Activated B cell treated with CpG ODN at 0.5 μM for 24 hours (primary cell): ENCODE data around the gene DET1. TPM values are rescaled to one million over a fixed set of nuclear protein-coding genes. Genes with fewer than 3 reads are reported as not detected.

Experiments used
- ATAC-seq: fragments of 200-7000 bp; cut with Tn5 transposase; one replicate; pipeline ENCODE4 v1.10.0; 2021; ENCODE audit warnings: low read depth, mild to moderate bottlenecking, moderate library complexity
- CTCF ChIA-PET: fragments of 350-600 bp; sonication (Branson Sonifier 250); formaldehyde crosslinking; loops from one replicate; lab custom pipeline; 2021; ENCODE audit warnings: antibody characterized with exemption; lab: Charles Lee
- POLR2A ChIA-PET: fragments of 350-600 bp; sonication (Branson Sonifier 250); formaldehyde crosslinking; loops from one replicate; lab custom pipeline; 2021; ENCODE audit warnings: antibody characterized with exemption; lab: Charles Lee
- DNase-seq: peaks from one replicate; pipeline ENCODE4 v3.0.0; 2022
- H3K27ac Mint-ChIP-seq: one replicate; pipeline ENCODE4 v1.8.0; 2020; ENCODE audit warnings: mixed read lengths
- H3K27me3 Mint-ChIP-seq: one replicate; pipeline ENCODE4 v1.8.0; 2021; ENCODE audit warnings: mixed read lengths
- H3K36me3 Mint-ChIP-seq: one replicate; pipeline ENCODE4 v1.8.0; 2021; ENCODE audit warnings: low read depth, mixed read lengths
- H3K4me1 Mint-ChIP-seq: one replicate; pipeline ENCODE4 v1.8.0; 2021; ENCODE audit warnings: mixed read lengths
- H3K4me3 Mint-ChIP-seq: one replicate; pipeline ENCODE4 v1.8.0; 2020; ENCODE audit warnings: mild to moderate bottlenecking, mixed read lengths
- H3K9me3 Mint-ChIP-seq: one replicate; pipeline ENCODE4 v1.8.0; 2020; ENCODE audit warnings: mixed read lengths
- CTCF ChIP-seq: fragments of 200-600 bp; IDR thresholded peaks from one replicate; pipeline ENCODE4 v1.8.0; 2022; ENCODE audit warnings: antibody characterized with exemption, mild to moderate bottlenecking
- intact Hi-C: fragments of 100-400 bp; cut with micrococcal nuclease; formaldehyde crosslinking; loops from one replicate; pipeline ENCODE4 v1.15.1; 2024
- total RNA-seq: library from RNA; stranded (reverse); gene quantifications from 2 replicates; pipeline ENCODE4 v1.2.3, GENCODE V29; 2022

DET1 gene
- total RNA-seq, 1 donor from 2014 or later = 7.1 TPM

- DNase-seq (no peak), ATAC-seq (no peak)
- Mint-ChIP-seq H3K27ac (no peak overlapping the region), H3K27me3 (no peaks in the 10 kb centered on the region), H3K4me1 (no peaks in the 10 kb centered on the region), H3K36me3 (peaks cover 6% of the 10 kb centered on the region), H3K4me3 (no peak overlapping the region), H3K9me3 (no peaks in the 10 kb centered on the region)
- CTCF ChIA-PET = no interaction called here
- intact Hi-C loops = no loop called here
- POLR2A ChIA-PET = no interaction called here
- no peak for TF ChIP-seq CTCF
Measured at GRCh38 chr15:88497109-88497765, 49.2 kb downstream of the DET1 start.

GRCh38 chr15:88493844-88494243 lies 52.6 kb downstream of the DET1 start:
- DNase-seq = no peak
- Mint-ChIP-seq H3K4me3 (no peak overlapping the region), H3K27me3 (no peaks in the 10 kb centered on the region), H3K9me3 (no peaks in the 10 kb centered on the region), H3K27ac (no peak overlapping the region), H3K4me1 (no peaks in the 10 kb centered on the region), H3K36me3 (peaks cover 2% of the 10 kb centered on the region)
- ChIA-PET POLR2A (no interaction called here), CTCF (no interaction called here)
- no peak for TF ChIP-seq CTCF
- no peak for ATAC-seq
- intact Hi-C loops = no loop called here

GRCh38 chr15:88491158-88491557 lies 55.3 kb downstream of the DET1 start:
- POLR2A ChIA-PET = no interaction called here
- no peaks in the 10 kb centered on the region for H3K27me3 Mint-ChIP-seq
- CTCF ChIA-PET = no interaction called here
- no peak for TF ChIP-seq CTCF
- ATAC-seq (no peak), DNase-seq (no peak)
- intact Hi-C loops = no loop called here
- H3K4me1 Mint-ChIP-seq = no peaks in the 10 kb centered on the region
- H3K27ac Mint-ChIP-seq = no peak overlapping the region
- no peaks in the 10 kb centered on the region for H3K9me3 Mint-ChIP-seq
- H3K36me3 Mint-ChIP-seq = peaks cover 2% of the 10 kb centered on the region
- H3K4me3 Mint-ChIP-seq = no peak overlapping the region

GRCh38 chr15:88490036-88490435 lies 56.4 kb downstream of the DET1 start:
- intact Hi-C loops = no loop called here
- TF ChIP-seq CTCF = no peak
- peaks cover 2% of the 10 kb centered on the region for H3K36me3 Mint-ChIP-seq
- CTCF ChIA-PET = no interaction called here
- no peak for DNase-seq
- H3K9me3 Mint-ChIP-seq = no peaks in the 10 kb centered on the region
- ATAC-seq = no peak
- no peak overlapping the region for H3K27ac Mint-ChIP-seq
- POLR2A ChIA-PET = no interaction called here
- no peak overlapping the region for H3K4me3 Mint-ChIP-seq
- no peaks in the 10 kb centered on the region for H3K27me3 Mint-ChIP-seq
- H3K4me1 Mint-ChIP-seq = no peaks in the 10 kb centered on the region

GRCh38 chr15:88489321-88489720 lies 57.2 kb downstream of the DET1 start:
- ChIA-PET POLR2A (no interaction called here), CTCF (no interaction called here)
- Mint-ChIP-seq H3K9me3 (no peaks in the 10 kb centered on the region), H3K36me3 (peaks cover 2% of the 10 kb centered on the region), H3K4me1 (no peaks in the 10 kb centered on the region), H3K27me3 (no peaks in the 10 kb centered on the region), H3K4me3 (no peak overlapping the region), H3K27ac (no peak overlapping the region)
- DNase-seq (no peak), ATAC-seq (no peak)
- TF ChIP-seq CTCF = no peak
- intact Hi-C loops = no loop called here
